Anterior cingulate cortex (tissue), 58 donors: Measurements from ENCODE around the gene APOBEC2.

Experiments
- DNase-seq, 58 donors: peaks; one replicate each; lab custom pipeline; 2025; lab: John Stamatoyannopoulos, UW

Gene APOBEC2

DNA sequence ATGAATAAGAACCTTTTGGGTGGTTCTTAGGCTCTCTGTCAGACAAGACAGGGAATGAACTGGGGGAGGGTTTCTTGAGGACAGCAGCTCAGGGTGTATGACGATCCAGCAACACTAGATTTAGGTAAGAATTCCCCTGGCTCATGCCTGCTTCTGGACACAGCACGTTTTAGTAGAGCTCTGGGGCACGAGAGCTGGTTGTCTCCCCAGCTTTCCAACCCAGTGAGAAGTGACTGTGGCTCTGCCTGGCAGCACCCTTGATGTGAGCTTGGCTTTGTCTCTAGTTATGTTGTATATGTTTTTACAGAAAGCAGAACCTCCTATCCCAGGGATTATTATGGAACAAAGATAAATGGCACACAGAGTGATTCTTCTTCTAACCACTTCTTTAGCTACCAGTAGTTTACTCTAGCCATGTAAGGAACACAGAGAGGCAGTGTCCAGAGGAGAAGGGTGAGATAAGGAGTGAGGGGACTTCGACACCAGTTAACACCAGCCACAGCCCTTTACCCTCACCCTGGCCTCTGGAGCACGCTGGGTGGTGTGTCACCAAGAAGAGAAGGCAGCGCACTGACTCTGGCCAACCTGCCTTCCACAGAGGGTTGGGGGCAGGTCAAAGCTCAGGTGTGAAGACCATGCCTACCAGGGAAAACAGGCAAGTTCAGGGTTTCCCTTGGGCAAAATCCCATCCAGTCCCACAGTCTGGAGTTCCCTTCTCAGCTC, 3.9 kb downstream of the APOBEC2 start:
- no peak for DNase-seq

DNA sequence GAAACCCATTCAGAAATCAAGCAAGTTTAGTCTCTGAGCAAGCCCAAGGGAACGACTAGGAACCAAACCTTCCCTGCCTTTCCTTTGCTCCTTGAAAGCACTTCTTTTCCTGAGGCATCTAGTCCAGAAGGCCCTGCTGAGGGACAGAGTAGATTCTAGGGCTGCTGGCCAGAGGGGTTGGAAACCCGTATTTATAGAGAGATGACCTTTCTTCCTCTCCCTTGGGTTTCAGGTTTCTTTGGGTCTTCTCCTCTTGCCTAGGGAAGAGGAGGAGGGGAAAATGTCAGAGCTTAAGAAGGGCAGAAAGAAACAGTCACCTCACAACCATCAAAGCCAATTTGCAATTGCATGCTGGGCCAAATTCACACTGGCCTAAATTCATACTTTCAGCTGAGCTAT, 5.8 kb downstream of the APOBEC2 start:
- DNase-seq = no peak

DNA sequence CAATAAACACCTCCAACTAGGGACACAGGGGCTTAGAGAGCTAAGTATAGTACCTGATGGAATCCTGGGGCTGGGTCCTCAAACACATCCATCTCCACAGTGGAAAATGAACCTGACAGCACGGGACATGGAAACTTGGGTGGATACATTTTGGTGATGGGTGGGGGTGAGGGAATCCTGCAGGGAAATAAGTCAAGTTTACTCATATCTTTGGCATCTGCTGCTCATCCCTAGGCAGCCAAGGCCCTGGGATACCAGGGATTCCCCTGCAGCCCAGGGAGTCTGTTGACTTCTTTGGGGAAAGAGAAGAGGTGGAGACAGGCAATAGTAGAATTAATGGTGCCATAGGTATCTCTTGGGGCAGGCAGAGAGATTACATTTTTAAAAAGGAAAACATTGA, 6.6 kb downstream of the APOBEC2 start:
- DNase-seq = no peak

DNA sequence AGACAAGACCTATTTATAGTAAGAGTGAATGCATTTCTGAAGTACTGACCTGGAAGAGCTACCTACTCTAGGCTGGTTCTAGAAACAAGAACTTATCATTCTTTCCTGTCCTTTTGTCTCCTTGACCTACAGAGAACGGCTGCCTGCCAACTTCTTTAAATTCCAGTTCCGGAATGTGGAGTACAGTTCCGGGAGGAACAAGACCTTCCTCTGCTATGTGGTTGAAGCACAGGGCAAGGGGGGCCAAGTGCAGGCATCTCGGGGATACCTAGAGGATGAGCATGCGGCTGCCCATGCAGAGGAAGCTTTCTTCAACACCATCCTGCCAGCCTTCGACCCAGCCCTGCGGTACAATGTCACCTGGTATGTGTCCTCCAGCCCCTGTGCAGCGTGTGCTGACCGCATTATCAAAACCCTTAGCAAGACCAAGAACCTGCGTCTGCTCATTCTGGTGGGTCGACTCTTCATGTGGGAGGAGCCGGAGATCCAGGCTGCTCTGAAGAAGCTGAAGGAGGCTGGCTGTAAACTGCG, 8.3 kb downstream of the APOBEC2 start:
- no peak for DNase-seq

DNA sequence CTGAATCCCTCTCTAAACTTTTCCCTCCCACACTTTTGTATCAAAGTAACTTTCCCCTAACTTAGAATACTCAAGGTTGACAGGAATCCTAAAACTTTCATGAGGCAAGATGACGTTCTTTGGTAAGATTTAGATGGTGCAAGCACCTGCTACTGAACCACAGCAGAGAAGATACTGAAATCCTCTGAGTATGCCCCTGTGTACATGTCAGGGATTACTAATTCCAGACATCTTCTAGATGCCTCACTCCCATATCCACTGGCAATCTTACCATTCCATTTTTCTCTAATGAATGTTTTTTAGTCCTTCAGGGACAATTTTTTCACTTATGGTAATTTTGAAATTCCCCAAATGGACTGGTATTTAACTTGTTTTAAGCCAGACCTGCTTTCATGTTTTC, 9.1 kb downstream of the APOBEC2 start:
- DNase-seq = no peak

DNA sequence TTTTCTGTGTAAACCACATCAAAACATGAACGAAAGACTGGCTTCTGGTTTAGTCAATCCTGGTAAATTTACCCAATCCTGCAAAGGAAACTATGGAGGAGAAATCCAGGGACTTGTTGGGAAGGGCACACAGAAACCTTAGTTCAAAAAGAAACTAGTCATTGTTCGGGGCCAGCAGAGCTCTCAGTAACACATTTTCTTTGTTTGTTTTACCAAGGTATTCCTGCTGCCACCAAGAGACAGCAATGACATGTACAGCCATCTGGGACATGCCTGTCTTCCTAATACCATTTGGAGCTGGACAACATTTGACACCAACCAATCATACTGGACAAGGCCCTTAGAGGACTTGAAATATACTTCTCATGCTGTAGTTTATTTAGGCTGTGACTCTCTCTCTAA, 10.9 kb downstream of the APOBEC2 start:
- no peak for DNase-seq

- no peak for DNase-seq
These were observed 11.8 kb downstream of the APOBEC2 start for GRCh38 chr6:41064841-41065240.

DNA sequence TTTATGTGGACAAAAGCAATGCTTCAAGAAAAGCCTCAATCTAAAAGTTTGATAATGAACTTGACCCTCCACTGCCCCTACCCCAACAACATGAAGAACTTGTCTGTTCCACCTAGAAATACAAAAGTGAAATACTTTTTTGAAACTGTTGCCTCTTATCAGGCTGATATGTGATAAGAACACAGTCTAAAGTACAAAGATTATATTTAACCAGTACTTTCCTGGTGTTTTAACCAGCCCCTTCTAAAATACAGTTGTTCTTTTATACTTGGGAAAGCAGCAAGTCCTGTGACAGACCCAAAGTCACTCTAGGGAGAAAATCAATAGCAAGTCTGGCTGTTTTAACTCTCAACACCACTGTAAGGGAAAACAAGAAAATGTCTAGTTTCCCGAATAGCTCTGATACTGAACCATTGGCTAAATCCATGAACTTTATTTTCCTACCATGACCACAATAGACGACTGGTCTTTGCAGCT, 12.6 kb downstream of the APOBEC2 start:
- no peak for DNase-seq

GRCh38 chr6:41066867-41067304, 13.9 kb downstream of the APOBEC2 start:
- peak in 49 of 58 donors; percentile 1 to 84 (median 29) for DNase-seq

GRCh38 chr6:41071501-41071922, 18.5 kb downstream of the APOBEC2 start:
- DNase-seq = peak in 1 of 58 donors; percentile 65

DNA sequence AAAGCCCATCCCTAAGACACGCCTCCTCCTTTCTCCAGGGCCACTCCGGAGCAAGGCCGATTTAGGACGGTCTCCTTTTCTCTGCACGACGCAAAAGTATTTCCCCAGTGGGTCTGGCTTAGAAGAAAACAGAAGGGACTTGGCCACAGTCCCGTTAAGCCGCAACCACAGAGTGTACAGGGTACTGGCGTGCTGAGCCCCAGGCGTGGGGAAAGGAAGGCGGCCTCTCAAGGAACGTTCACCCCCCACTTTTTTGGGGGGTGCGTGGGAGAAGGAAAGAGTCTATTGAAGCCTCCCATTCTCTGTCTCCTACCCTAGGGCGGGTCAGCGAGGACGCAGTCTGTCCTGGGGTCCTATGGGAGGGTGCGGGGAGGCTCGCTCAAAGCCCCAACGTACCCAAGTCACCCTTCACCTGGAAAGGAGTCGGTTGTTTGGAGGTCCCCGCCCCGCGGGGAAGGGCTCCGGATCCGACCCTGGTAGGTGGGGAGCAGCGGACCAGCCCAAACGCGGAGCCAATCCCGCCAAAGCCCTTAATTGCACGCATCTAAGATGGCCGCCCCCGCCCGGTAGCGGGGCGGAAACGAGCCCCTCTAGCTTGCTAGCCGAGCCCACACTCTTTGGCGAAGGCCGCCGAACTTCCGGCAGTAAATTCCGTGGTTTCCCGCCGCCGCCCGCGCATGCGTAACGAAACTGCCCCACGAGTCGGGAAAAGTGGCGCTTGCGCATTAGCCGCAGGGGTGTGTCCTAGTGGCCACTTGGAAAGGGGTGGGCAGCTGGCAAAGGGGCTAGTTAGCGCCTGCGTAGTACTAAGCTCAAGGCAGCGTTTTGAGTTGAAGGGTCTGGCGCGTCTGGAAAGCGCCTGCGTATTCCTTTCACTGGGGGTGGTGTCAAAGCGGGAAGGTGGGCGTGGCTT, 19.2 kb downstream of the APOBEC2 start, which contains the start of gene OARD1:
Gene OARD1 (minus strand): TSS at position 434 of the 913 bp plus-strand sequence. CDS start 722 bp downstream, outside the sequence.
- DNase-seq = peak; percentile 13 to 100 (median 100)

GRCh38 chr6:41072836-41073202, 19.8 kb downstream of the APOBEC2 start, which contains the start of gene NFYA:
Gene NFYA (plus strand): TSS chr6:41072974. CDS start chr6:41079090, 6,116 bp downstream.
- peak in 45 of 58 donors; percentile 99 to 100 (median 100) for DNase-seq

GRCh38 chr6:41073203-41073967, 20.4 kb downstream of the APOBEC2 start:
- peak in 56 of 58 donors; percentile 6 to 73 (median 54) for DNase-seq

GRCh38 chr6:41073968-41074691, 21.1 kb downstream of the APOBEC2 start:
- no peak for DNase-seq

GRCh38 chr6:41074692-41075436, 21.9 kb downstream of the APOBEC2 start:
- no peak for DNase-seq

DNA sequence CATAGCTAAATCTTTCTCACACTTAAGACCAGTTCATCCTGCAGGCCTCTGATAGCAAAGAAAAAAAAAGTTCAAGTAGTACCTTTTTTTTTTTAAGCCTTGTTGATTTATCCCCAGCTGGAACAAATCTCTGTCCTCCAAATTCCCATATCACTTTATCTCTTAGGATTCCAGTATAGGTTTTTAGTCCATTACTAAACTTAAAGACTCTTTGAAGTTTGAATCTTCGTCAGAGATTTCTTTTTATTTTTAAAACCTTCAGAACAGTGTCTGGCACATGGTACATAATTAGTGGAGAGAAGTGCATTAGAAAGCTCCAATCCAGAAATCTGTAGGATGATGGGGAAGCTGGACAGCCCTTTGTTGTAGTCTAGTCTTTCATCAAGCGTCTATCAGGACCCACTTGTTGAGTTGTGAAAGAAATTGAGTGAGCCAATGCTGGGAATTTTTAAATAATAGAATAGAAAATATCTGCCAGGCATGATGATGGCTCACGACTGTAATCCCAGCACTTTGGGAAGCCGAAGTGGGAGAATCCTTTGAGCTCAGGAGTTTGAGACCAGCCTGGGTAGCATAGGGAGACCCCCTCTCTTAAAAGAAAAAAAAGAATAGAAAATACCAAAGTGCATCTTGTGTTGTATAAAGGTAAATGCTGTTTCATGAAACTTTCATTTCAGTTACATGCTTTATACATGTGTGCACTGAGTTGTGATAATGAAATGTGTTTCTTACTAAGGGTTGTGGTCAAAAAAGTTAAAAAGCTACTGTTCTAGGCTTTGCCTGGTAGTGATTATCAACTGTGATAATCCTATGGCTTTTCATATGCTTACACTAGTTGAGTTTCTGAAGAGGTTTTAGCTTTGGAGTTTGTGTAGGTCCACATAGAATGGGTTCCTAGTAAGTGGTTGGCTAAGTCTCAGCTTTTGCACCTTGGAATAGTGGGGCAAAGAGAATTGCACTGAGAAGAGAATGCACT, 22.9 kb downstream of the APOBEC2 start:
- DNase-seq = no peak

- no peak for DNase-seq
These were observed 24.5 kb downstream of the APOBEC2 start for GRCh38 chr6:41077536-41077935.
